ENCODE results near the gene JOSD2. TPM values are rescaled to one million over a fixed set of nuclear protein-coding genes. Genes with fewer than 3 reads are reported as not detected.

Gene JOSD2
- total and polyA plus RNA-seq, 9 of the 15 experiments (the other 6 are each of a cell fraction or from before 2014, with no cell fraction given): 0.06 to 14.4 (median 3.1) TPM

DNA sequence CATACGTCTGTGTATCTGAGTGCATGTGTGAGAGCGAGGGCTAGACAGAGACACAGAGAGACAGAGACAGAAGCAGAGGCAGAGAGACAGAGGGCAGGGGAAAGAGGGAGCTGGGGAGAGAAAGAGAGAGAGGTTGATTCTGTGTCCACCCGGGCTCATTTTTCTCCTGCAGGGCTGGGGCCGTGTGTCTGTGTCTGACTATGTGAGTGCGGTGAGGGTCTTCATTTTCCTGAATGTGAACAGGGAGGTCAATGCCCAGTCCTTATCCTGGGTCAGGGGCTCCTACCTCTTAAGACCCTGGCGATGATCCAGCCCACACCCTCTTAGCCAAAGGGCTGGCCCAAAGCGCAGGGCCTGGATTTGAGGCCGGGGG is 39.6 kb upstream of the JOSD2 start:
- Histone ChIP-seq H3K27ac (ENCODE audit: extremely low read depth, low read depth, low read length) (no peak overlapping the region), H3K9ac (ENCODE audit: insufficient read depth in 1 of 2, low read depth in 2 of 2, low read length in 2 of 2) (no peak overlapping the region), H3K36me3 (ENCODE audit: control insufficient read depth, insufficient read depth, low read length) (no peaks in the 10 kb centered on the region), H3K4me3 (no peak overlapping the region), H2AFZ (ENCODE audit: low read depth, low read length) (no peak overlapping the region), H3K4me2 (ENCODE audit: insufficient read depth, low read length) (no peak overlapping the region), H3K9me1 (ENCODE audit: control insufficient read depth, insufficient read depth, low read length) (no peaks in the 10 kb centered on the region), H4K20me1 (replicated peaks; ENCODE audit: control insufficient read depth, insufficient read depth, low read length) (peaks cover 8% of the 10 kb centered on the region), H3K9me3 (replicated peaks; ENCODE audit: control insufficient read depth, insufficient read depth, low read depth, low read length) (no peaks in the 10 kb centered on the region), H3K4me1 (replicated peaks in 1 of 2; ENCODE audit: control insufficient read depth in 2 of 2, insufficient read depth in 2 of 2, low read length in 2 of 2) (peaks cover 0 to 36% of the 10 kb centered on the region in 2 experiments; a peak in 2 of 5 replicates), H3K27me3 (ENCODE audit: control insufficient read depth in 2 of 2, insufficient read depth in 2 of 2, low read length in 2 of 2) (peaks cover 0 to 32% of the 10 kb centered on the region in 2 experiments; a peak in 3 of 5 replicates), H3K79me2 (ENCODE audit: control insufficient read depth, insufficient read depth, low read length) (no peaks in the 10 kb centered on the region)
- in situ Hi-C loops (cut with MboI) (no loop called here), intact Hi-C loops (cut with micrococcal nuclease) (no loop called here)
- ATAC-seq (no peak), FAIRE-seq (peak; percentile 56), DNase-seq (ENCODE audit: extremely low read depth in 1 of 4, low spot score in 3 of 4) (no peak)
- CTCF ChIA-PET (ENCODE audit: low intra/inter-chr PET ratio): no interaction called here
- WGBS (ENCODE audit: insufficient coverage, low coverage, missing lambda C conversion rate): 33% methylated on average over 6 of the region's 8 CpGs
- BruUV-seq (replicated peaks): no TSS peak
- POLR2A ChIA-PET: no interaction called here
- TF ChIP-seq FOXM1 (IDR thresholded peaks at IDR 0.05; ENCODE audit: low read depth): no peak
- no peak for TF ChIP-seq FOXM1 (CRISPR knock-in tag; IDR thresholded peaks at IDR 0.05; ENCODE audit: low read depth)
- no peak for TF ChIP-seq TCFL5 (CRISPR knock-in tag; conservative IDR thresholded peaks at IDR 0.05)
- no peak for TF ChIP-seq DPF2 (IDR thresholded peaks at IDR 0.05)
- TF ChIP-seq, protein P1, sequence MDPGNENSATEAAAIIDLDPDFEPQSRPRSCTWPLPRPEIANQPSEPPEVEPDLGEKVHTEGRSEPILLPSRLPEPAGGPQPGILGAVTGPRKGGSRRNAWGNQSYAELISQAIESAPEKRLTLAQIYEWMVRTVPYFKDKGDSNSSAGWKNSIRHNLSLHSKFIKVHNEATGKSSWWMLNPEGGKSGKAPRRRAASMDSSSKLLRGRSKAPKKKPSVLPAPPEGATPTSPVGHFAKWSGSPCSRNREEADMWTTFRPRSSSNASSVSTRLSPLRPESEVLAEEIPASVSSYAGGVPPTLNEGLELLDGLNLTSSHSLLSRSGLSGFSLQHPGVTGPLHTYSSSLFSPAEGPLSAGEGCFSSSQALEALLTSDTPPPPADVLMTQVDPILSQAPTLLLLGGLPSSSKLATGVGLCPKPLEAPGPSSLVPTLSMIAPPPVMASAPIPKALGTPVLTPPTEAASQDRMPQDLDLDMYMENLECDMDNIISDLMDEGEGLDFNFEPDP (CRISPR knock-in tag; IDR thresholded peaks at IDR 0.05): no peak
- no peak for TF ChIP-seq MBD2 (IDR thresholded peaks at IDR 0.05; ENCODE audit: borderline replicate concordance, low read depth)
- TF ChIP-seq PHB2 (IDR thresholded peaks at IDR 0.05; ENCODE audit: low read depth): no peak
- TF ChIP-seq, protein P2, sequence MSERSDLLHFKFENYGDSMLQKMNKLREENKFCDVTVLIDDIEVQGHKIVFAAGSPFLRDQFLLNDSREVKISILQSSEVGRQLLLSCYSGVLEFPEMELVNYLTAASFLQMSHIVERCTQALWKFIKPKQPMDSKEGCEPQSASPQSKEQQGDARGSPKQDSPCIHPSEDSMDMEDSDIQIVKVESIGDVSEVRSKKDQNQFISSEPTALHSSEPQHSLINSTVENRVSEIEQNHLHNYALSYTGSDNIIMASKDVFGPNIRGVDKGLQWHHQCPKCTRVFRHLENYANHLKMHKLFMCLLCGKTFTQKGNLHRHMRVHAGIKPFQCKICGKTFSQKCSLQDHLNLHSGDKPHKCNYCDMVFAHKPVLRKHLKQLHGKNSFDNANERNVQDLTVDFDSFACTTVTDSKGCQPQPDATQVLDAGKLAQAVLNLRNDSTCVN (CRISPR knock-in tag; IDR thresholded peaks at IDR 0.05): no peak
- no peak for TF ChIP-seq RAD51 (IDR thresholded peaks at IDR 0.05; ENCODE audit: borderline replicate concordance, low read depth)
- TF ChIP-seq SRSF3 (IDR thresholded peaks at IDR 0.05; ENCODE audit: insufficient read depth, low read length): no peak
- no peak for TF ChIP-seq MAZ (CRISPR knock-in tag; conservative IDR thresholded peaks at IDR 0.05 in 1 of 2, IDR thresholded peaks at IDR 0.05 in 1 of 2)
- TF ChIP-seq RB1 (IDR thresholded peaks at IDR 0.05; ENCODE audit: low read depth): no peak
- TF ChIP-seq, protein P3, sequence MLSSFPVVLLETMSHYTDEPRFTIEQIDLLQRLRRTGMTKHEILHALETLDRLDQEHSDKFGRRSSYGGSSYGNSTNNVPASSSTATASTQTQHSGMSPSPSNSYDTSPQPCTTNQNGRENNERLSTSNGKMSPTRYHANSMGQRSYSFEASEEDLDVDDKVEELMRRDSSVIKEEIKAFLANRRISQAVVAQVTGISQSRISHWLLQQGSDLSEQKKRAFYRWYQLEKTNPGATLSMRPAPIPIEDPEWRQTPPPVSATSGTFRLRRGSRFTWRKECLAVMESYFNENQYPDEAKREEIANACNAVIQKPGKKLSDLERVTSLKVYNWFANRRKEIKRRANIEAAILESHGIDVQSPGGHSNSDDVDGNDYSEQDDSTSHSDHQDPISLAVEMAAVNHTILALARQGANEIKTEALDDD (IDR thresholded peaks at IDR 0.05): no peak
- TF ChIP-seq ZBTB1 (CRISPR knock-in tag; IDR thresholded peaks at IDR 0.05; ENCODE audit: borderline replicate concordance, low read depth): no peak
